ENCODE results near the gene RERE. TPM values are rescaled to one million over a fixed set of nuclear protein-coding genes. Genes with fewer than 3 reads are reported as not detected.

Gene RERE
- total and polyA plus RNA-seq, 2 experiments from 2014 or later, result 148 to 170 TPM

GRCh38 chr1:8348777-8349472 lies 468.5 kb downstream of the RERE start:
- H3K4me2 ChIP-seq, result no peak overlapping the region
- peaks cover 32% of the 10 kb centered on the region for H3K4me1 Mint-ChIP-seq

More at GRCh38 chr1:8348777-8349472, 468.5 kb downstream of the RERE start:
- H3K4me3 Mint-ChIP-seq, result no peak overlapping the region; the same call in 2 of the 3 replicates
- peak; percentile 69 for ATAC-seq
- no peaks in the 10 kb centered on the region for H3K79me2 ChIP-seq (replicated peaks; ENCODE audit: insufficient read depth)
- no peaks in the 10 kb centered on the region for H3K27me3 ChIP-seq (ENCODE audit: insufficient read depth)
- no peaks in the 10 kb centered on the region for H3K36me3 ChIP-seq (ENCODE audit: insufficient read depth)
- DNase-seq (ENCODE audit: low spot score), result peak; percentile 83
- H3K27ac ChIP-seq (ENCODE audit: low read depth), result no peak overlapping the region
- H3K9me2 ChIP-seq (ENCODE audit: insufficient read depth), result no peaks in the 10 kb centered on the region; the same call in 1 of the 2 replicates
- H3K27me3 Mint-ChIP-seq (ENCODE audit: insufficient read depth, low read depth, poor library complexity), result peaks cover 27% of the 10 kb centered on the region
- peaks cover 9% of the 10 kb centered on the region; the same call in 2 of the 3 replicates for H3K36me3 Mint-ChIP-seq (ENCODE audit: low read depth)
- no peak overlapping the region; the same call in 1 of the 2 replicates for H3K27ac Mint-ChIP-seq
- peaks cover 10% of the 10 kb centered on the region; the same call in 1 of the 2 replicates for H3K4me1 ChIP-seq (ENCODE audit: insufficient read depth)
- no peak overlapping the region for H2AFZ ChIP-seq
- no peak overlapping the region for H3K4me3 ChIP-seq
- H3K9me3 Mint-ChIP-seq, result peaks cover 2% of the 10 kb centered on the region; the same call in 2 of the 3 replicates
- H4K20me1 ChIP-seq (replicated peaks; ENCODE audit: insufficient read depth), result peaks cover 8% of the 10 kb centered on the region; the same call in 1 of the 2 replicates
- peaks cover 19% of the 10 kb centered on the region; the same call in 1 of the 2 replicates for H3F3A ChIP-seq (replicated peaks; ENCODE audit: low read depth)
- TF ChIP-seq CREB1 (CRISPR knock-in tag; IDR thresholded peaks at IDR 0.05; ENCODE audit: low read depth), result no peak
- TF ChIP-seq EZH2phosphoT487 (IDR thresholded peaks at IDR 0.05; ENCODE audit: unreplicated experiment), result no peak
- TF ChIP-seq ETS1 (IDR thresholded peaks at IDR 0.05), result no peak
- no peak for TF ChIP-seq JUNB (IDR thresholded peaks at IDR 0.05; ENCODE audit: unreplicated experiment)
- TF ChIP-seq ZNF462 (CRISPR knock-in tag; IDR thresholded peaks at IDR 0.05), result no peak
- TF ChIP-seq CTCF (conservative IDR thresholded peaks at IDR 0.05; ENCODE audit: low read depth in 2 of 2), result peak; percentile 86 to 94
- TF ChIP-seq POLR2AphosphoS5 (IDR thresholded peaks at IDR 0.05; ENCODE audit: low read depth), result peak; percentile 14; the same call in 1 of the 2 replicates
- TF ChIP-seq, protein P1, sequence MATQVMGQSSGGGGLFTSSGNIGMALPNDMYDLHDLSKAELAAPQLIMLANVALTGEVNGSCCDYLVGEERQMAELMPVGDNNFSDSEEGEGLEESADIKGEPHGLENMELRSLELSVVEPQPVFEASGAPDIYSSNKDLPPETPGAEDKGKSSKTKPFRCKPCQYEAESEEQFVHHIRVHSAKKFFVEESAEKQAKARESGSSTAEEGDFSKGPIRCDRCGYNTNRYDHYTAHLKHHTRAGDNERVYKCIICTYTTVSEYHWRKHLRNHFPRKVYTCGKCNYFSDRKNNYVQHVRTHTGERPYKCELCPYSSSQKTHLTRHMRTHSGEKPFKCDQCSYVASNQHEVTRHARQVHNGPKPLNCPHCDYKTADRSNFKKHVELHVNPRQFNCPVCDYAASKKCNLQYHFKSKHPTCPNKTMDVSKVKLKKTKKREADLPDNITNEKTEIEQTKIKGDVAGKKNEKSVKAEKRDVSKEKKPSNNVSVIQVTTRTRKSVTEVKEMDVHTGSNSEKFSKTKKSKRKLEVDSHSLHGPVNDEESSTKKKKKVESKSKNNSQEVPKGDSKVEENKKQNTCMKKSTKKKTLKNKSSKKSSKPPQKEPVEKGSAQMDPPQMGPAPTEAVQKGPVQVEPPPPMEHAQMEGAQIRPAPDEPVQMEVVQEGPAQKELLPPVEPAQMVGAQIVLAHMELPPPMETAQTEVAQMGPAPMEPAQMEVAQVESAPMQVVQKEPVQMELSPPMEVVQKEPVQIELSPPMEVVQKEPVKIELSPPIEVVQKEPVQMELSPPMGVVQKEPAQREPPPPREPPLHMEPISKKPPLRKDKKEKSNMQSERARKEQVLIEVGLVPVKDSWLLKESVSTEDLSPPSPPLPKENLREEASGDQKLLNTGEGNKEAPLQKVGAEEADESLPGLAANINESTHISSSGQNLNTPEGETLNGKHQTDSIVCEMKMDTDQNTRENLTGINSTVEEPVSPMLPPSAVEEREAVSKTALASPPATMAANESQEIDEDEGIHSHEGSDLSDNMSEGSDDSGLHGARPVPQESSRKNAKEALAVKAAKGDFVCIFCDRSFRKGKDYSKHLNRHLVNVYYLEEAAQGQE (IDR thresholded peaks at IDR 0.05; ENCODE audit: unreplicated experiment), result no peak
